Neural progenitor cell (in vitro differentiated cells): ENCODE measurements around the gene MFSD12.

Experiments used
- EZH2 ChIP-seq: fragments of 200-600 bp; sonication (generic); IDR thresholded peaks from 2 replicates; pipeline ENCODE4 v1.6.1; 2017; ENCODE audit warnings: antibody characterized with exemption, mild to moderate bottlenecking, moderate library complexity
- EZH2phosphoT487 ChIP-seq: fragments of 200-600 bp; sonication (generic); IDR thresholded peaks from 2 replicates; pipeline ENCODE4 v1.6.1; 2017; ENCODE audit warnings: antibody characterized with exemption

GRCh38 chr19:3551792-3552095, 5.6 kb downstream of the MFSD12 start:
- no peak for TF ChIP-seq EZH2
- no peak for TF ChIP-seq EZH2phosphoT487
